Gastroesophageal sphincter (tissue), 3 donors: ENCODE measurements around the gene GMIP.

Source experiments
- CTCF ChIP-seq, 4 experiments: fragments of 200-600 bp in 2 of 4; fragments of 450-650 bp in 2 of 4; sonication (generic) in 1 of 4; IDR thresholded peaks; one replicate each; pipeline ENCODE4 v1.5.1; 2017 to 2019; ENCODE audit warnings: antibody characterized with exemption in 4 of 4, mild to moderate bottlenecking in 2 of 4, moderate library complexity in 2 of 4
- POLR2A ChIP-seq, 2 donors: fragments of 450-650 bp; IDR thresholded peaks; one replicate each; pipeline ENCODE4 v1.6.1; 2017; ENCODE audit warnings: antibody characterized with exemption in 2 of 2, mild to moderate bottlenecking in 2 of 2, moderate library complexity in 1 of 2

DNA sequence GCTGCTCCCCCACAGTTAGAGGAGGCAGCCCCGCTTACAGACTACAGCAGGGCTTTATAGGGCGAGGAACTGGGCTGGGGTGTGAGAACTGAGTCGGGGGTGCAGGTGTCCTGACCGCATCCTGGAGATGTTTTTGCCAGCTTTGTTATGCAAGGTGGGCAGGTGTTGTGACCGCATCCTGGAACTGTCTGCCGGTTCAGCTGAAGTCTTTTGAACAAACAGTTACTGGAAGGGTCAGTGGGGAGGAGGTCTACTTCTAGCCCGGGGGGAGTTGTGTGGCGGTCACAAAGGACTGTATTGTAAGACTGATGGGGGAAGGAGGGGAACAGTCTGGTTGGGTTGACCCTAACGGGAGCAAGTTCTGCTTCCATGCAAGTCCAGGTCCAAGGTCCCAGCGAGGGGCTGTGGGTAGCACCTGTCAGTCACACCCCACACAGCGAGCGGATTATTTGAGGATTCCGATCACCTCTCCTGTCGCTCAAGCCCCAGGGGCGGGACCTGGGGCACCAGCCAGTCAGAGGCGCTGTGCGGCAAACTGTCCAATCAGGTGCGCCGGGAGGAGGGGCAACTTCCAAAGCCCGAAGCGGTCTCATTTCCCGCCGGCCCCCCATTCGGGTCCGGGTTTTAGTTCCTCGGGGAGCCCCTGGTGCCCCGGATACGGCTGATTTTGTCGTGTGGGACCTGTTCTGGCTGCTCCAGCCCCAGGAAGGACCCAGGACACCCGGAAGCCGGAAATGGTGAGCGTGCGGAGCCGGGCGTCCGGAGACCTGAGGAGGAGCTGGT lies 25.0 kb upstream of the GMIP start, which contains the start of gene ZNF101:
- TF ChIP-seq CTCF (IDR thresholded peaks at IDR 0.05), result no peak
- peak in 1 of 2 donors; percentile 22 for TF ChIP-seq POLR2A (IDR thresholded peaks at IDR 0.05)
